ENCODE results near the gene GAGE13.
"Not testable (repeated sequence)": the region's sequence is repeated elsewhere in the genome, so short reads cannot be mapped to it uniquely, and the experiment has no call there.

GAGE13 gene, protein sequence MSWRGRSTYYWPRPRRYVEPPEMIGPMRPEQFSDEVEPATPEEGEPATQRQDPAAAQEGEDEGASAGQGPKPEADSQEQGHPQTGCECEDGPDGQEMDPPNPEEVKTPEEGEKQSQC

DNA sequence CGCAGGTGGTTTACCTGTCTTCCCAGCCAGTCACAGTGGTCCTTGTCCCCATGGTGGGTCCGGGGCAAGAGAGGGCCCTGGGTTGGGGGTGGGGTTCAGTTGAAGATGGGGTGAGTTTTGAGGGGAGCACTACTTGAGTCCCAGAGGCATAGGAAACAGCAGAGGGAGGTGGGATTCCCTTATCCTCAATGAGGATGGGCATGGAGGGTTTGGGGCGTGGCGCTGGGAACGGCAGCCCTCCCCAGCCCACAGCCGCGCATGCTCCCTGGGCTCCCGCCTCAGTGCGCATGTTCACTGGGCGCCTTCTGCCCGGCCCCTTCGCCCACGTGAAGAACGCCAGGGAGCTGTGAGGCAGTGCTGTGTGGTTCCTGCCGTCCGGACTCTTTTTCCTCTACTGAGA, at the start of gene GAGE13:
TSS of gene GAGE13 (plus strand) at position 301 of the 400 bp plus-strand sequence. CDS start 1,156 bp downstream, outside the sequence.
- DNase-seq, result not testable (repeated sequence)

DNA sequence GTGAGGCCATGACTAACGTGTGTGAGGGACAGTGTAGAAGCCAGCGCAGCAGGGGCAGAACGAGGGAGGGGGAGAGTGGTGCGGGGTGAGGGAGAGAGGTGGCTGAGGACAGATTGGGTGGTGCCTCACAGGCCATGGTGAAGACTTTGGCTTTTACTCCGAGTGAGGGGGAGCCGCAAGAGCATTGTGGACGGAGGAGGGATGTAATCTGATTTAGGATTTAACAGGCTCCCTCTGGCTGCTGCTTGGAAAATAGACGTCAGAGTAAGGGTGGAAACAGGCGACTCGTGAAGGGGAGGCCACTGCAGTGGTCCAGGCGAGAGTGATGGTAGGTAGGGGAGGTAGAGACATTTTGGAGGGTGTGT, 48.8 kb upstream of the GAGE13 start:
- DNase-seq, result no peak

DNA sequence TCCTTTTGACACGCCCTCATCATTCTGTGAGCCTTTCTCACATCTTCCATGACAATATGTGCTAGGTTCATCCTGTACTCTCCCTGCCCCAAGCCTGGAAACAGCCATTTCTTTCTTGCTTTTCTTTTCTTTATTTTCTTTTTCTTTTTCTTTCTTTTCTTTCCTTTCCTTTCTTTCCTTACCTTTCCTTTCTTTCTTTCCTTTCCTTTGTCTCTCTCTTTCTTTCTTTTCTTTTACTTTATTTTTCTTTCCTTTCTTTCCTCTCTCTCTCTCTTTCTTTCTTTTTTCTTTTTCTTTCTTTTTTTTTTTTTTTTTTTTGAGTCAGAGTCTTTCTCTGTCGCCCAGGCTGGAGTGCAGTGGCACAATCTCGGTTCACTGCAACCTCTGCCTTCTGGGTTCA, 47.2 kb upstream of the GAGE13 start:
- no peak for DNase-seq

DNA sequence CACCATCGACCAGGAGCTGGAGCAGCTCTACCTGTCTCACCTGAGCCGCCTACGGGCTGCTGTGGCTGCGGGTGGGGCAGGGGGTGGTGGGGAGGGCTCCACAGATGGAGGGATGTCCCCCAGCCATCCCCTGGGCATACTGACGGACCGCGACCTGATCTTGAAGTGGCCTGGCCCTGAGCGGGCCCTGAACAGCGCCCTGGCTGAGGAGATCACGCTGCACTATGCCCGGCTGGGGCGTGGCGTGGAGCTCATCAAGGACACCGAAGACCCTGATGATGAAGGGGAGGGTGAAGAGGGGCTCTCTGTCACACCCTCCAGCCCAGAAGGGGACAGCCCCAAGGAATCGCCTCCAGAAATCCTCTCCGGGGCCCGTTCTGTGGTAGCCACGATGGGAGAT, 45.2 kb upstream of the GAGE13 start:
- no peak for DNase-seq

DNA sequence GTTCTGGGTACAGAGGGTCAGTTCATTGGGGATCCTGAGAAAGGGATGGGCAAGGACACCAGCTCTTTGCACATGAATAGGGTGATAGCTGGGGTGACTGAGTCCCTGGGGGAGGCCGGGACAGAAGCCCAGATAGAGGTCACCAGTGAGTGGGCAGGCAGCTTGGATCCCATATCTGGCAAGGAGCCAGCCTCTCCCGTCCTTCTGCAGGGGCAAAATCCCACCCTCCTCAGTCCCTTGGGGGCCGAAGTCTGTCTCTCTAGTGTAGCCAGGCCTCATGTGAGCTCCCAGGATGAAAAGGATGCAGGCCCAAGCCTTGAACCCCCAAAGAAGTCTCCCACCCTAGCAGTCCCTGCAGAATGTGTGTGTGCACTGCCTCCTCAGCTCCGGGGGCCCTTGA, 44.8 kb upstream of the GAGE13 start:
- DNase-seq, result no peak

DNA sequence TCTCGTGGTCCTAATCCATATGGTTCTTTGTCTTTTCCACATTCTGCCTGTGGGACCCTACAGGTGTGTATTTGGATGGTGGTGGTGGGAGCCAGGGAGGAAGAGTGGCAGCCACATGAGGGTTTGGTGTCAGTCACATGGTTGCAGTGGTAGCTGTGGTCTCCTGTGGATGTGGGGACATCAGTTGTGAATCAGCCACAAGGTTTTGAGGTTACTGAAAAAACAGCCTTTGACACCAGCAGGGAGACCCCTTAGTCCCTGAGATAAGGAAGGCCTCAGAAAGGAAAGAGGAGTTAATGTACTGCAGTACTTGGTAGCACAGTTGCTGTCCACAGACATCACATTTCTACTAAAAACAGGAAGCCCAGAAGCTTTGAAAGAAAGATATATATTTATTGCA, 43.7 kb upstream of the GAGE13 start:
- no peak for DNase-seq

DNA sequence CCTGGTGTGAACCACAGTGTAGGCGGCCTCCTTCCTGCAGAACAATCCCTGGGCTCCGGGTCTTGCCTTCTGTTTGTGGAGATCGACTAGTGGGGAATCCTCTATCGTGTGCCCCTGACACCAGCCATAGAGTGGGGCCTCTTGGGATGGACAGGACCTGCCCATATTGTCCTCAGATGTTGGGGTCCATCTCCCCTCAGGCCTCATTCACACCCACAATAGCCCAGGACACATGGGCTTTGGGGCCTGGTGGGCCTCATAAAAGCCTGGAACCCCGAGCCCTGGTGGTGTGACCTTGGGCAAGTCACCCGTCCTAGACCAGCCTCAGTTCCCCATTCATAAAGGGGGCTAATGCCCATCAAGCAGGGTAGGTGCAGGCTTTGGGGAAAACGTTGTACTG, 41.2 kb upstream of the GAGE13 start:
- no peak for DNase-seq

DNA sequence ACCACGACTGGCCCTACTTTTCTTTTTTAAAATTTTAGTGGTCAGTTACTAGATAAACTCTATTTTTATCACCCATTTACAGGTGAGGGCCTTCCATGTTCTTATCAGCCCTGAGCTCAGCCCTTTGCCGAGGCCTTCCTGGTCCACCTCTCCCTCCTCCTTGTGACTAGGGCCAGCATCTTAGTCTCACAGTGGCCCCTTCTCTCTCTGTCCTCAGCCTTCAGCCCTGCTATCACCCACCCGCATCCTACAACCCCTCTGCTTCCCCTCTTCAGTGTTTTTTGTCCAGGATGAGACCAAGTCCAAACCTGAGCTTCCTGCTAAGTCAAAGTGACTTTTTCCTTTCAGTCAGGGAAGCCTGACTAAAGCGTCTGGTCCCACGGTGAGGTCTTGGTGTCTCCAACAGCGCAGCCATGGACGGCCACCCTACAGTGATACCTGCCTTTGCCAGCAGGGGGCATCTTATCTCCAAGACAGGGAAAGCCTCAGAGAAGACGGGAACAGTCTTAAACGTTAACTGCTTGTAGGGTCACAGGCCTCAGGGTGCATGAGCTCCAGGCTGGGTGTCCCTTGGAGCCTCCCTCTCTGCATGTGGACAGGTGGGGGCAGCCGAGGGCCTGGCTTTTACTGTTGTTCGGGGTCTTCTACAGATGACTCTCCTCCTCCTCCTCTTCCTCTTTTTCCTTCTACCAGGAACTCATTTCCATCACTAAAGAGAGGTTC, 39.6 kb upstream of the GAGE13 start:
- peak; percentile 23 to 30 for DNase-seq

DNA sequence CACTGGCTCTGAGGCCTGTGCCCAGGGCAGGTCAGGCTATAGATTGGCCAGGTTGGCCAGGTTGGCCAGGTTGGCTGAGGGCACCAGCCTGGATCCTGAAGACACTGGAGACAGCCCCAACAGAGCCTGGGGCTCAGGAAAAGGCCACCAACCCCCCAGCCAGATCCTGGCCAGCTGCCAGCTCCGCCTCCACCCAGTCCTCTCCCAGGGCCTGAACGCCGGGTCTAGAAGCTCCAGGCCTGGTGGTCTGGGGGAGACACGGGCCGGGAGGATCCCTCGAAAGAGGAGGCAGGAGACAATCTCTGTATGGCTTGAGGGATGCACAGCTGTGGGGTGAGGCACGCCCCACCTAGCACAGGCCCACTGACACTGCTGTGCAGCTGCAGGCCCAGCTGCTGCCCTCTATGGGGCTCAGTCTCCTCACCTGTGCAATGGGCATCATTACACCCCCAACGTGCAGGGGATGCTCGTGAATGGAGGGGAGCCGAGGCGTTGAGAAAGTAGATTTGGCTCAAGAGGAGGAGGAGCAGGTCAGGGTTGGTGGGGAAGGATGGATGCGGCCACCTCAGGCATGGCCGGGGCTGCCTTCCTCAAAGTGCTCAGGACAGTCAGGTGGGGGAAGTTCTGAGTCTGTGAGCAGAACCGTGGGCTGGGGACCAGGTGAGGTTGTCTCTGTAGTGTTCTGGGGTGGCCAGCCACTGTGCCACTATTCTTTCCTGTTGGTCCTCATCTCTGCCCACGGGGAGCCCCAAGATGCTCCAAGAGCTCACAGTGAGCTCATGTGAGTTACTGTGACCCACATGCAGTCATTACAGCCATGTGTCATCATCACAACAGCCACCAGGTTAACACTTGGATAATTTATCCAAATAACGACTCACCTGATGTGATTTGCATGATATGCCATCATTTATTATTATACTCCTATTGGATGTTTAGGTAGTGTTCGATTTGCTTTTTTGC, 38.7 kb upstream of the GAGE13 start:
- no peak for DNase-seq

DNA sequence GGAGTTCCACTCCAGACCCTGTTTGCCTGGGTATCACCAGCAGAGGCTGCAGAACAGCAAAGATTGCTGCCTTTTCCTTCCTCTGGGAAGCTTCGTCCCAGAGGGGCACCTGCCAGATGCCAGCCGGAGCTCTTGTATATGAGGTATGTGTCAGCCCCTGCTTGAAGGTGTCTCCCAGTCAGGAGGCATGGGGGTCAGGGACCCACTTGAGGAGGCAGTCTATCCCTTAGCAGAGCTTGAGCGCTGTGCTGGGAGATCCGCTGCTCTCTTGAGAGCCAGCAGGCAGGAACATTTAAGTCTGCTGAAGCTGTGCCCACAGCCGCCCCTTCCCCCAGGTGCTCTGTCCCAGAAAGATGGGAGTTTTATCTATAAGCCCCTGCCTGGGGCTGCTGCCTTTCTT, 32.1 kb upstream of the GAGE13 start:
- DNase-seq, result not testable (repeated sequence)

DNA sequence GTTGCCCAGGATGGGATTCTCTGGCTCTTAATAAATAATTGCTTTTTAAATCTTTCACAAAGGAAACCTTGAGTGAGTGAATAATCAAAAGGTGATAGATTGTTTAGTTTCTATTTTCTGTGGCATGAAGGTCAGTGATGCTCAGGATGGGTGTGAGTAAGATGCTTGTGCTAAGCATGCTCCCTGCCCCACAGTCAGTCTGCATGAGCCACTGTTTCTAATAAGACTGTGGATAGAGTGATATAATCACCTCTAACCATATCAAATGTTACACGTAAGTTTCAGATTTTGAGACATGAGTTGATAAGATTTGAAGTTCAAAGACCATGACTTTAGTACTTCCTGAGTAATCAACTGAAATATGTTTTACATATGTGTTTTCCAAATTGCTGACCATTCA, 30.7 kb upstream of the GAGE13 start:
- no peak for DNase-seq

DNA sequence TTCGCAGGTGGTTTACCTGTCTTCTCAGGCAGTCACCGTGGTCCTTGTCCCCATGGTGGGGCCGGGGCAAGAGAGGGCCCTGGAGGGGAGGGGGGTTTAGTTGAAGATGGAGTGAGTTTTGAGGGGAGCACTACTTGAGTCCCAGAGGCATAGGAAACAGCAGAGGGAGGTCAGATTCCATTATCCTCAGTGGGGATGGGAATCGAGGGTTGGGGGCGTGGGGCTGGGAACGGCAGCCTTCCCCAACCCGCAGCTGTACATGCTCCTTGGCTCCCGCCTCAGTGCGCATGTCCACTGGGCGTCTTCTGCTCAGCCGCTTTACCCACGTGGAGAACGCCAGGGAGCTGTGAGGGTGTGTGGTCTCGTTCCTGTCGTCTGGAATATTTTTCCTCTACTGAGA, 28.0 kb upstream of the GAGE13 start, which contains the start of gene GAGE10:
TSS of gene GAGE10 (plus strand) at position 301 of the 400 bp plus-strand sequence. CDS start 1,214 bp downstream, outside the sequence.
- no peak for DNase-seq

DNA sequence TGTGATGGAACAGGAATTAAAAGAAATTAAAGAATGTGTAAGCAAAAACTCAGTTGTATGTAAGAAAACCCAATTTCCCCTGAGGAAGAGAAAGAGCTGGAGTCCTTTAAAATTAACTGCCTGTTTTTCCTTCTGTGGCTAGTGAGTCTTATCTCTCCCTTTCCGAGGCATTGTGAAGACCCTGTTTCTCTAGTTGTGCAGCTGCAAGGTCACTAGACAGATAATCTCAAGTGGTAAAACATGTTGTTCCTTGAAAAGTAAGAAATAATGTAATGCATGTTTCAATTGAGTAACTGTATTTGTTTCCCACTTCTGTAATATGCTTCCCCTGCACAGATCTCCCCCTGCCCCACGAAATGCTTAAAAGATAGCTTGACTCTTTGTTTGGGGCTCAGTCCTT, 23.6 kb upstream of the GAGE13 start:
- DNase-seq, result not testable (repeated sequence)

DNA sequence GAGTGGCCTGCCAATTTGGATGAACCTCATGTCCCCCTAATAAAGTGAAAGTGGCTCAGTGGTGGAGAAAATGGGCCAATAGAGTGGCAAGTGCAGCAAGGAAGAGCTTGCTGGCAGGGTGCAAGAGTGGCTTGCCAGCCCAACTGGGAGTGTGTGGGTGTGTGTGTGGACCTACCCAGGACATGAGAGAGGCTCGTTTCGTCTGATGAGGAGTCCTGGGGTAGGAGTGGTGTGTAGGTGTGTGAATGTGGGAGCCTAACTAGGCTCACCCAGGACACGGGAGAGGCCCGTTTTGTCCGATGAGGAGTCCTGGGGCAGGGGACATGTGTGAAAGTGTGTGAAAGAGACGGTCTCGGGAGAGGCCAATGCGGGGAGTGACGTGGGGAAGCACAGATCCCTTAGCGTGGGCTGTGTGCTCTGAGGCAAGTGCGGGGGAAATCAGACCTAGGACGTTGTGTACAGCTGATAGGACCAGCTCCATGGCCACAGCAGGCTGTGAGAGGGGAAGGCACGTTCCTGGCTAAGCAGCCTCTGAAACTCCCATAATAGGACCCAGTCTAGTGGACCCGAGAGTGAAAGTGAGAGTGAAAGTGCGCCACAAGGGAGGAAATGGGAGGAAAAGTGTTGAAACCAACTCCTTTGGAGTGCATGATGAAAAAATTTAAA, 22.6 kb upstream of the GAGE13 start:
- no peak for DNase-seq

DNA sequence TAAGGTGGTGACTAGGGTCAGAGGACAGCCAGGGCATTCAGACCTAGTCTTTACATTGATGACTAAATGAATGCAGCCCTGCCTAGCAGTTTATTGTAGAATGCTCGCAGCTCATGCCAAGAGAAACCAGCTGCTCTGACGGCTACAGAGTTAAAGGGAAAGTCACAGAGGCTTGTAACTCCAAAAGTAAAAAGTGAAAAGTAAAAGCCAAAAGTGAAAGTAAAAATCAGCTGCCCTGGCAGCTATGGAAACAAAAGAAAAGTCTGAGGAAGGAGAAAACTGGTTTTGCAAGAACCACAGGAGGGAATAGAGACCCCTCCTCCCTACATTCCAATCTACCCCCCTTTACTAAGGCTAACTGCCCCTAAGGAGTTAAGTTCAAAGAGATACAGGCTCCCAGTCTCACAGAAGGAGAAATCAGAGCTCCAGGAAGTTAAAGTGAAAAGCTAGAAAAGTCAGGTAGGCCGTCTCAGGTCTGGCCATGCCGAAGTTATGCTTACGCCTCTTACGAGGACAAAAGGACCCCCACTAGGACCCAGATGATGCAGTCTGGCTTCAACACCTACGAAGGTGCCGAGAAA, 21.9 kb upstream of the GAGE13 start:
- DNase-seq, result no peak

DNA sequence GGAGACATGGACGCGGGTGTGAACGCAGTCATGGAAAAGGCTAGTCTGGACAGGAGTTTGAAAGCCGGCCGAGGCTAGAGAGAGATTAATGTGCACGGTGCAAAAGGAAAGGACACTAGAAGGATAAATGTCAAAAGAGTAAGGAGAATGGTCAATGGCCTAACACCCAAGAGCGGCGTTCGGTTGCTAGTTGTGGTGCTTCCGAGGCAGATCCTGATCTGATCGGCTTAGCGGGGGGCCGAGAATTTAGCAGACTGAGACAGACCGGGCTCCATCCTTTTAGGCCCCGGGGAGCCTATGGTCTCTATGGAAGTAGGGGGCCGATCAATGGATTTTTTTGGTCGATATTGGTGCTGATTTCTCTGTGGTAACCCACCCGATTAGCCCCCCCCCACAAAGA, 21.0 kb upstream of the GAGE13 start:
- no peak for DNase-seq

DNA sequence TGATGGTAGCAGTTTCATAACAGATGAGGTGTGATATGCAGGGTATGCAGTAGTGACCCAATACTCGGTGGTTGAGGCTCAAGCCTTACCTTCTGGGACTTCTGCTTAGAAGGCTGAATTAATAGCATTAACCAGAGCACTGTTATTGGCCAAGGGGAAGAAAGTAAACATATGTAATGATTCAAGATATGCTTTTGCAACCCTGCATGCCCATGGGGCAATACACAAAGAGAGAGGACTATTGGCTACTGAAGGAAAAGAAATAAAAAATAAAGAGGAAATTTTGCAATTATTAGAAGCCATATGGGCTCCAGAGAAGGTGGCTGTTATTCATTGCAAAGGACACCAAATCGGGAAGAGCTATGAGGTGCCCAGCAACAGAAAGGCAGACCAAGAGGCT, 19.2 kb upstream of the GAGE13 start:
- DNase-seq, result no peak

DNA sequence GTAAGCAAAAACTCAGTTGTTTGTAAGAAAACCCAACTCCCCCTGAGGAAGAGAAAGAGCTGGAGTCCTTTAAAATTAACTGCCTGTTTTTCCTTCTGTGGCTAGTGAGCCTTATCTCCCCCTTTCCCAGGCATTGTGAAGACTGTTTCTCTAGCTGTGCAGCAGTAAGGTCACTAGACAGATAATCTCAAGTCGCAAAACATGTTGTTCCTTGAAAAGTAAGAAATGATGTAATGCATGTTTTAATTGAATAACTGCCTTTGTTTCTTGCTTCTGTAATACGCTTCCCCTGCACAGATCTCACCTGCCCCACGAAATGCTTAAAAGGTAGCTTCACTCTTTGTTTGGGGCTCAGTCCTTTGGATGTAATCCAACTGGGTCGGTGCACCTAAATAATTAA, 15.3 kb upstream of the GAGE13 start:
- no peak for DNase-seq

DNA sequence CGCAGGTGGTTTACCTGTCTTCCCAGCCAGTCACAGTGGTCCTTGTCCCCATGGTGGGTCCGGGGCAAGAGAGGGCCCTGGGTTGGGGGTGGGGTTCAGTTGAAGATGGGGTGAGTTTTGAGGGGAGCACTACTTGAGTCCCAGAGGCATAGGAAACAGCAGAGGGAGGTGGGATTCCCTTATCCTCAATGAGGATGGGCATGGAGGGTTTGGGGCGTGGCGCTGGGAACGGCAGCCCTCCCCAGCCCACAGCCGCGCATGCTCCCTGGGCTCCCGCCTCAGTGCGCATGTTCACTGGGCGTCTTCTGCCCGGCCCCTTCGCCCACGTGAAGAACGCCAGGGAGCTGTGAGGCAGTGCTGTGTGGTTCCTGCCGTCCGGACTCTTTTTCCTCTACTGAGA, 9.6 kb upstream of the GAGE13 start, which contains the start of gene GAGE12J:
TSS of gene GAGE12J (plus strand) at position 301 of the 400 bp plus-strand sequence. CDS start 1,157 bp downstream, outside the sequence.
- DNase-seq, result not testable (repeated sequence)

DNA sequence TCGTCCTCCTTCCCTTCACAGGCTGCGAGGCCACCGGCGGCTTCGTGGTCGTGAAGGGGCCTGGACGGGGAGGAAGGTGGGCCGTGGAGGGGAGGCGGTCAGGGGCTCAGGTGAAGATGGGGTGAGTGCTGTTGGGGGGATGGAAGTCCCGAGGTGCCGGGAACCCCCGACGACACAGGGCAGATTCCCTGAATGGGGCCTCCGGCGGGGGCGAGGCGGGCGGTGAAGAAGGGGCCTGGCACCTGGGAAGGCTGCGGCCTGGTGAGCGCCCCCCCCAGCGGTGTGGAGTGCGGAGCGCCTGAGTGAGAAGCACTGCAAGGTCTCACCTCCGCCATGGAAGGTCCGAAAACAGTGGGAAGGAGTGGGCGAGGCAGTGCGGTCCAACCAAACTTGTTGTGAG, 9.1 kb upstream of the GAGE13 start:
- DNase-seq, result not testable (repeated sequence)

DNA sequence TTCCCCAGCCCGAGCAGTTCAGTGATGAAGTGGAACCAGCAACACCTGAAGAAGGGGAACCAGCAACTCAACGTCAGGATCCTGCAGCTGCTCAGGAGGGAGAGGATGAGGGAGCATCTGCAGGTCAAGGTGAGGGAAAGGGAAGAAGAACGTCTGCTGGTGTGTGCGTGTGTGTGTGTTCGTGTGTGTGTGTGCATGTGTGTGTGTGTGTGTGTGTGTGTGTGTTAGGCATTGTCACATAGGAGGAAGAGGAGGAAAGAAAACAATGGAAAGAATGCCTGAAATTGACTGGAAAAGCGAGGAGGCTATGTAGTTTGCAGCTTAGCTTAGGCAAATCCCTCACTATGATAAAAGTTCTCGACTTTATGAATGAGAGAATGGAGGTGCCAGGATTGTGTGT, 7.6 kb upstream of the GAGE13 start:
- not testable (repeated sequence) for DNase-seq

DNA sequence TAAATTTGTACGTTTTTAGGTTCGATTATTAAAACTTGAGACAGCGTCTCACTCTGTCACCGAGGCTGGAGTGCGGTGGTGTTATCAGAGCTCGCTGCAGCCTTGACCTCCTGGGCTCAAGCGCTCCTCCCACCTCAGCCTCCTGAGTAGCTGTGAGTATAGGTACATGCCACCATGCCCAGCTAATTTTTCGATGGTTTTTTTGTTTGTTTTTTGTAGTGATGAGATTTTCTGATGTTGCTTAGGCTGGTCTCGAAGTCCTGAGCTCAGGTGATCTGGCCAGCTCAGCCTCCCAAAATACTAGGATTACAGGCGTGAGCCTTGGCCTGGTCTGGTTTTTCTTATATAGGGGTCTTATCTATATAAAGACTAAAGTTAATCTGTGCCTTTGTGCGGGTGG, 961 bp upstream of the GAGE13 start:
- DNase-seq, result not testable (repeated sequence)

DNA sequence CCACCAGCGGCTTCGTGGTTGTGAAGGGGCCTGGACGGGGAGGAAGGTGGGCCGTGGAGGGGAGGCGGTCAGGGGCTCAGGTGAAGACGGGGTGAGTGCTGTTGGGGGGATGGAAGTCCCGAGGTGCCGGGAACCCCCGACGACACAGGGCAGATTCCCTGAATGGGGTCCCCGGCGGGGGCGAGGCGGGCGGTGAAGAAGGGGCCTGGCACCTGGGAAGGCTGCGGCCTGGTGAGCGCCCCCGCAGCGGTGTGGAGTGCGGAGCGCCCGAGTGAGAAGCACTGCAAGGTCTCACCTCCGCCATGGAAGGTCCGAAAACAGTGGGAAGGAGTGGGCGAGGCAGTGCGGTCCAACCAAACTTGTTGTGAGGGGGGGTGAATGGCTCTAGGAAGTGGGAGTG, 459 bp downstream of the GAGE13 start:
- not testable (repeated sequence) for DNase-seq

Measured in NCI-H1930 (cell line).